Bronchial epithelial cell (primary cell): Measurements from ENCODE around the gene KBTBD7. TPM values are rescaled to one million over a fixed set of nuclear protein-coding genes. Genes with fewer than 3 reads are reported as not detected.
A peak's percentile ranks its signal among the peaks of the same experiment; 100 is the strongest.

ENCODE experiments used
- DNase-seq: peaks from one replicate; pipeline ENCODE4 v3.0.0-alpha.2; 2010; ENCODE audit warnings: low read depth
- FAIRE-seq: peaks from 2 replicates; lab custom pipeline; 2011; peaks lifted over from hg19 to GRCh38; lab: Jason Lieb, UNC
- H3K27me3 ChIP-seq: 2 replicates; pipeline ENCODE4 v1.5.1; 2011; ENCODE audit warnings: low read length; ENCODE audit not compliant: control insufficient read depth, insufficient read depth
- H3K36me3 ChIP-seq: 2 replicates; pipeline ENCODE4 v1.5.1; 2011; ENCODE audit warnings: low read length; ENCODE audit not compliant: control insufficient read depth, insufficient read depth
- H3K4me3 ChIP-seq: 2 replicates; pipeline ENCODE4 v1.5.1; 2011; ENCODE audit warnings: mild to moderate bottlenecking, low read depth, low read length, control low read depth
- CTCF ChIP-seq: IDR thresholded peaks from 2 replicates; pipeline ENCODE4 v1.5.1; 2011; ENCODE audit warnings: mild to moderate bottlenecking, moderate library complexity, low read length, control low read depth, inconsistent platforms; ENCODE audit not compliant: insufficient read depth, severe bottlenecking
- total RNA-seq: library from RNA; depleted of rRNA; stranded (reverse); fragments of >200 nt; gene quantifications from 2 replicates; pipeline ENCODE4 v1.2.1, GENCODE V29; 2014

The KBTBD7 gene
- total RNA-seq, 1 donor from 2014 or later: 9.5 TPM

- Histone ChIP-seq H3K36me3 (no peaks in the 10 kb centered on the region), H3K4me3 (no peak overlapping the region), H3K27me3 (no peaks in the 10 kb centered on the region)
- DNase-seq: no peak
- TF ChIP-seq CTCF: no peak
- FAIRE-seq: no peak
Measured at GRCh38 chr13:41156620-41157019, 37.7 kb downstream of the KBTBD7 start.

GRCh38 chr13:41154042-41154441 lies 40.3 kb downstream of the KBTBD7 start:
- Histone ChIP-seq H3K4me3 (no peak overlapping the region), H3K36me3 (no peaks in the 10 kb centered on the region), H3K27me3 (no peaks in the 10 kb centered on the region)
- no peak for DNase-seq
- no peak for FAIRE-seq
- no peak for TF ChIP-seq CTCF

DNA sequence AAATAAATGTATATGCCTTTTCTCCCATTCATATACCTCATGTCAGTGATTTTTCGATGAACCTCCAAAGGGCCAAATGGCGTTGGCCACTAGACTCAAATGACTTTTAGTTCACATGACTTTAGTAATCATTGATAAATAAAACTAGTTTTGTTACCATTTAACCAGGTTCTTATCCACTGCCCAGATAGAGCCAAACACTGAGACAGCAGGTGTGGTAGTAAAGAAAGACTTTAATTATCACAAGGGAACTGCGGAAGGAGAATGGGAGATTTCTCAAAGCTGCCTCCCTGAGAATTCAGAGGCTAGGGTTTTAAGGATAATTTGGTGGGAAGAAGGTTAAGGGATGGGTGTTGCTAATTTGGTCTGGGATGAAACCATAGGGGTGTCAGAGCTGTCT lies 42.4 kb downstream of the KBTBD7 start:
- DNase-seq (no peak), FAIRE-seq (no peak)
- no peaks in the 10 kb centered on the region for H3K36me3 ChIP-seq
- no peaks in the 10 kb centered on the region for H3K27me3 ChIP-seq
- H3K4me3 ChIP-seq: no peak overlapping the region
- no peak for TF ChIP-seq CTCF

GRCh38 chr13:41150058-41150457 lies 44.3 kb downstream of the KBTBD7 start:
- Histone ChIP-seq H3K4me3 (no peak overlapping the region), H3K36me3 (no peaks in the 10 kb centered on the region), H3K27me3 (no peaks in the 10 kb centered on the region)
- no peak for TF ChIP-seq CTCF
- no peak for FAIRE-seq
- peak; percentile 37 for DNase-seq

DNA sequence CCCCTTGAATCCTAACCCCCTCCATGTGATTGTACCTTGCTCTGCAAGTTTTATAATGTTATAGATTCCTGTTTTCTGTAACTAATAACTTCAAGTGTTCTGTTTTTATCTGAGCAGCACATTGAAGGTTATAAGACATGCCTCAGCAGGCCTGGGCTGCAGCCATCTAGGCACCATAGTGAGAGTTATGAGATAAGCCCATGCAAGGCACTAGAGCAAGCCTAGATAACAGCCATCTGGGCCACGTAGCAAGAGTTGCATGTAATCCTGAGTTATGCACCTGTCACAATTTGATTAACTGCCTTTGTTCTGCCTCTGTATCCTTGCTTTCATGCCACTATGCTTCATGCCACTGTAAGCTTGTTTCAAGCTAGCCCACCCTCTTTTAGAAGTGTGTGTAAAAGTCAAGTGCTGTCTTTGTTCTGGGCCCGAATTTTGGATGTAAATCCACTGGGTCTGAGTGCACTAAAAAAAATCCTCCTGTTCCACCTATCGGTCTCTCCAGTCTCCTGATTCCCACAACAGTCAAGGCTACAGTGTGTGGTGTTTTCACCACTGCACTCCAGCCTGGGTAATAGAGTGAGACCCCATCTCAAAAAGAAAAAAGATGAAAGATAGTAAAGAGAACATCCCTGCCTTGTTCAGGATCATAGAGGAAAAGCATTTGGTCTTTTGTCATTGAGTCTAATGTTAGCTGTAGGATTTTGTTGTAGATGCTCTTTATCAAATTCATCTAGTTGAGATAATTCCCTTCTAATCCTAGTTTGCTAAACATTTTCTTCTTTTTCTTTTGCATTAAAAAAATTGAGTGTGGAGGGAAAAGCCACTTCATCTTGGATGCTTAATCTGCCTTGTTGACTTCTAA lies 45.7 kb downstream of the KBTBD7 start:
- FAIRE-seq: peak; percentile 83
- no peak for DNase-seq
- Histone ChIP-seq H3K4me3 (no peak overlapping the region), H3K27me3 (no peaks in the 10 kb centered on the region), H3K36me3 (no peaks in the 10 kb centered on the region)
- no peak for TF ChIP-seq CTCF
